ENCODE measurements around the gene SREBF1.

SREBF1 gene

GRCh38 chr17:17792037-17792550, 44.7 kb downstream of the SREBF1 start:
- DNase-seq, result no peak

GRCh38 chr17:17790637-17791464, 45.9 kb downstream of the SREBF1 start:
- DNase-seq, result no peak

GRCh38 chr17:17789828-17790636, 46.8 kb downstream of the SREBF1 start:
- no peak for DNase-seq

GRCh38 chr17:17789410-17789809, 47.4 kb downstream of the SREBF1 start:
- DNase-seq, result no peak

- DNase-seq, result no peak
Measured at GRCh38 chr17:17788967-17789366, 47.8 kb downstream of the SREBF1 start.

- DNase-seq, result no peak
Measured at GRCh38 chr17:17787568-17787967, 49.2 kb downstream of the SREBF1 start.

GRCh38 chr17:17786998-17787397, 49.8 kb downstream of the SREBF1 start:
- no peak for DNase-seq

GRCh38 chr17:17785407-17785806, 51.4 kb downstream of the SREBF1 start:
- DNase-seq, result no peak

GRCh38 chr17:17784657-17785267, 52.0 kb downstream of the SREBF1 start:
- peak; percentile 69 to 82 for DNase-seq

GRCh38 chr17:17783825-17784656, 52.7 kb downstream of the SREBF1 start:
- peak; percentile 37 to 60 for DNase-seq

- DNase-seq, result peak; percentile 80 to 92
Measured at GRCh38 chr17:17783116-17783824, 53.5 kb downstream of the SREBF1 start.

GRCh38 chr17:17782523-17783115, 54.2 kb downstream of the SREBF1 start:
- peak; percentile 67 to 75 for DNase-seq

GRCh38 chr17:17781591-17782496, 54.9 kb downstream of the SREBF1 start:
- DNase-seq, result peak; percentile 90 to 91

- DNase-seq, result no peak
Measured at GRCh38 chr17:17780922-17781590, 55.7 kb downstream of the SREBF1 start.

- no peak for DNase-seq
Measured at GRCh38 chr17:17779015-17779611, 57.7 kb downstream of the SREBF1 start.

GRCh38 chr17:17778308-17779014, 58.3 kb downstream of the SREBF1 start:
- DNase-seq, result no peak

GRCh38 chr17:17776889-17777288, 59.9 kb downstream of the SREBF1 start:
- no peak for DNase-seq

Measured in SHP77 (cell line).